ENCODE measurements around the gene OCSTAMP. TPM values are rescaled to one million over a fixed set of nuclear protein-coding genes. Genes with fewer than 3 reads are reported as not detected.
A peak's percentile ranks its signal among the peaks of the same experiment; 100 is the strongest.

Gene OCSTAMP
- total and polyA plus RNA-seq, 7 experiments from 2014 or later = not detected

DNA sequence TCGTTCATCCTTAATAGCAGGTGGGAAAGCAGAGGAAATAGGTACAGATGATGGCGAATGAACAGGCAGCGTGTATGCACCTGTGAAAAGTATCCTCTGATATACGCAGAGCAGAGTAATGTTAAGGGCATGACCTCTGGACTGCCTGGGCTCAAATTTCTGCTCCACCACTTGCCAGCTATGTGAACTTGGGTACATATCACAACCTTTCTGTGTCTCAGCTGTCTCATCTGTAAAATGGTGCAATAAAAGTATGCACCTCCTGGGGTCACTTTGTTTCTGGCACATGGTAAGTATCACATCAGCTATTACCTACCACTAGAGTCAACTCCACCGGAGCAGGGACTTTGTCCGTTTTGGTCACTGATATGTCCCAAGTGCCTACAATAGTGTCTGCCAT lies 2.5 kb downstream of the OCSTAMP start:
- CTCF ChIA-PET = no interaction called here
- no peak overlapping the region for H3K27ac ChIP-seq (ENCODE audit: low read depth, low read length)
- no peaks in the 10 kb centered on the region for H3K27me3 ChIP-seq (ENCODE audit: control insufficient read depth in 2 of 2, insufficient read depth in 2 of 2, low read length in 2 of 2)
- peaks cover 5 to 50% (median 8%) of the 10 kb centered on the region in 7 donors for H3K4me1 Mint-ChIP-seq
- no peaks in the 10 kb centered on the region for H3K36me3 ChIP-seq (ENCODE audit: control insufficient read depth in 2 of 3, insufficient read depth in 3 of 3, low read length in 3 of 3)
- POLR2A ChIA-PET = no interaction called here
- H3K36me3 Mint-ChIP-seq = no peaks in the 10 kb centered on the region
- H3K4me1 ChIP-seq (ENCODE audit: control insufficient read depth in 2 of 2, insufficient read depth in 2 of 2, low read length in 2 of 2) = peaks cover 5 to 28% of the 10 kb centered on the region in 2 donors
- intact Hi-C loops (cut with micrococcal nuclease) = no loop called here
- H3K4me3 ChIP-seq (ENCODE audit: low read length) = no peak overlapping the region
- no peak for ATAC-seq
- H3K27ac Mint-ChIP-seq = no peak overlapping the region
- peaks cover 0 to 2% (median 0%) of the 10 kb centered on the region in 11 donors for H3K9me3 Mint-ChIP-seq
- DNase-seq = no peak
- H3K4me3 Mint-ChIP-seq = no peak overlapping the region
- peaks cover 0 to 8% (median 0%) of the 10 kb centered on the region in 5 donors for H3K27me3 Mint-ChIP-seq
- H3K9me3 ChIP-seq (ENCODE audit: control insufficient read depth in 2 of 3, low read length in 3 of 3) = no peaks in the 10 kb centered on the region

DNA sequence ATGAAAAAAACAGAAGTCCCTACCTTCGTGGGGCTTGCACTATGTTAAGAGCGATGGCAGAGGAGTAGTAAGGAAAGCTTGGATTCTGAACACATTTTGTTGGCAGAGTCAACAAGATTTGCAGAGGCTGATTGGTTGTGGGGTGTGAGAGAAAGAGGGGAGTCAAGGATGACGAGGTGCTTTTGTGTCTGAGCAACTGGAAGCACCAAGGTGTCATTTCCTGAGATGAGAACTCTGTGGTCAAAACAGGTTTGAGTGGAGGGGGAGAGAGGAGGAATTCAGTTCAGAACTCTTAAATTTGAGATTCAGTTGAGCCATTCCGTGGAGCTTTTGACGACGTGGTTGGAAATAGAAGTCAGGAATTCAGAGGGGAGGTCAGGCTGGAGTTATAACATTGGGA lies 3.5 kb downstream of the OCSTAMP start:
- peaks cover 0 to 8% (median 0%) of the 10 kb centered on the region in 5 donors for H3K27me3 Mint-ChIP-seq
- no peak overlapping the region for H3K4me3 Mint-ChIP-seq
- Histone ChIP-seq H3K4me3 (ENCODE audit: low read length) (no peak overlapping the region), H3K27me3 (ENCODE audit: control insufficient read depth in 2 of 2, insufficient read depth in 2 of 2, low read length in 2 of 2) (no peaks in the 10 kb centered on the region), H3K27ac (ENCODE audit: low read depth, low read length) (no peak overlapping the region), H3K9me3 (ENCODE audit: control insufficient read depth in 2 of 3, low read length in 3 of 3) (no peaks in the 10 kb centered on the region), H3K4me1 (ENCODE audit: control insufficient read depth in 2 of 2, insufficient read depth in 2 of 2, low read length in 2 of 2) (peaks cover 0 to 18% of the 10 kb centered on the region in 2 donors), H3K36me3 (ENCODE audit: control insufficient read depth in 2 of 3, insufficient read depth in 3 of 3, low read length in 3 of 3) (no peaks in the 10 kb centered on the region)
- intact Hi-C loops (cut with micrococcal nuclease) = no loop called here
- DNase-seq = no peak
- ChIA-PET CTCF (no interaction called here), POLR2A (no interaction called here)
- H3K9me3 Mint-ChIP-seq = peaks cover 0 to 2% (median 0%) of the 10 kb centered on the region in 11 donors
- no peaks in the 10 kb centered on the region for H3K36me3 Mint-ChIP-seq
- H3K27ac Mint-ChIP-seq = no peak overlapping the region
- H3K4me1 Mint-ChIP-seq = peaks cover 0 to 42% (median 0%) of the 10 kb centered on the region in 7 donors
- ATAC-seq = no peak

DNA sequence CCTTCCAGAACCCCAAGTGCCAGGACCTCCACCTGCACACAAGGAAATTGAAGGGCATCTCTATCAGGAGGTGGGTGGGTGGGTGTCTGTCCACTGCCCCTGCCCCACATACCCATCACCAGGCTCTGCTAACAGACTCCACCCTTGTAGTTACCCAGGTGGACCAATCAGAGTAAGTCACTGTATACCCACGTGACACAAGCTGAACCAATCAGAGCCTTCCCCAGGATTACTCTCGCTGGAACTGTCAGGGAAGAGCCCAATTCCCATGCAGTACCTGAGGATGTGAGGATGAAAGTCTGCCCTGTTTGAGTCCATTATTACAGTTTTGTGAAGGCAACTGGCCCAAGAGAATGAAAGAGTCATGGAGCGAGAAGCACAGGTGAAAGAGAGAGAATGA lies 4.2 kb downstream of the OCSTAMP start:
- H3K36me3 ChIP-seq (ENCODE audit: control insufficient read depth in 2 of 3, insufficient read depth in 3 of 3, low read length in 3 of 3) = no peaks in the 10 kb centered on the region
- H3K36me3 Mint-ChIP-seq = no peaks in the 10 kb centered on the region
- H3K4me1 ChIP-seq (ENCODE audit: control insufficient read depth in 2 of 2, insufficient read depth in 2 of 2, low read length in 2 of 2) = peaks cover 0 to 17% of the 10 kb centered on the region in 2 donors
- ChIA-PET CTCF (no interaction called here), POLR2A (no interaction called here)
- H3K4me3 ChIP-seq (ENCODE audit: low read length) = no peak overlapping the region
- no peaks in the 10 kb centered on the region for H3K27me3 ChIP-seq (ENCODE audit: control insufficient read depth in 2 of 2, insufficient read depth in 2 of 2, low read length in 2 of 2)
- intact Hi-C loops (cut with micrococcal nuclease) = no loop called here
- H3K27ac Mint-ChIP-seq = peak overlapping the region in 1 of 9 donors; percentile 14
- H3K9me3 ChIP-seq (ENCODE audit: control insufficient read depth in 2 of 3, low read length in 3 of 3) = no peaks in the 10 kb centered on the region
- no peak overlapping the region for H3K4me3 Mint-ChIP-seq
- ATAC-seq (no peak), DNase-seq (no peak)
- peaks cover 0 to 2% (median 0%) of the 10 kb centered on the region in 11 donors for H3K9me3 Mint-ChIP-seq
- peaks cover 0 to 8% (median 0%) of the 10 kb centered on the region in 5 donors for H3K27me3 Mint-ChIP-seq
- H3K27ac ChIP-seq (ENCODE audit: low read depth, low read length) = no peak overlapping the region
- peaks cover 0 to 36% (median 0%) of the 10 kb centered on the region in 7 donors for H3K4me1 Mint-ChIP-seq

DNA sequence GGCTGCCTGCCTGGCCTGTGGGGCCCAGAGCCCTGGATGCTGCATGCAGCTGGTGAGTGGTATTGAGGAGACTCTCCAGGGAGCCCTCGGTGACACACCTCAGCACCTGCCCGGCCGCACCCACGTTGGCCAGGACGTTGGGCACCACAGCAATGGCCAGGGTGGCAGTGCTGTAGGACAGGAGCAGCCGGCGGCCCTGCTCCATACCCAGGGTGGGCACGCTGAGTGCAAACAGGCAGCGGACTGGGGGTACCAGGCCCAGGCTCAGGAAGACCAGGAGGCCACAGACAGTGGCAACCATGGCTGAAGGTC lies 4.7 kb downstream of the OCSTAMP start:
- ChIA-PET CTCF (no interaction called here), POLR2A (no interaction called here)
- H3K27ac Mint-ChIP-seq = peak overlapping the region in 1 of 9 donors; percentile 14

DNA sequence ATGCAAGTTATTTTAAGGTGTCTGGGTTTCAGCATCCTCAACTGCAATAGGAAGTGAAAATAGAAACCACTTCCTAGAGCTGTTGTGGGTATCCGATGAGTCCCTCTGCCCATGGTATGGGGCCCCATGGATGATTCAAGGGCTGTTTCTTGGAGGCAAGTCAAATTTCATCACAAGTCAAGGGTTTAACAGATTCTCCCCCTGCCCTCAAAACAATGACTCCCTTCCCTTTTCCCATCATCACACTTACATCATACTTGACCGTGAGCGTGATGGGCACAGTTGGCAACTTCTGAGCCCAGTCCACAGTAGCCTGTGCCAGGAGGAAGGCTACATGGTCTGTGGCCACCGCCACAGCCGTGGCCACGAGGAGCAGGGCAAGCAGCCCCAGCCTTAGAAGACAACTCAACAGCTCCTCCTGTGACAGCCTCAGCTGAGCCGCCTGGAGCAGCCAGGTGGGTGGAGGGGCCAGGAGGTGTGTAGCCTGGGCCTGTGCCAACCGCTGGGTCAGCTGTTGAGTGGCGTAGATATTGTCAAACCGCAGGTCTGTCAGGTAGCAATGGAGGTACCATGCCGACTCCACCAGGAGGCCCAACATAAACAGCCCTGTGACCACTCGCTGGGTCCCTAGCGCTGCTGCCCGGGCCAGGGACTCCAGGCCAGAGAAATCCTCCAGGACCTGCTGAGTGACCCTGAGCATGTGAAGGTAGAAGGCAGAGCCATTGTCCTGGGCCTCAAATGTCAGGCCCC lies 5.2 kb downstream of the OCSTAMP start:
- ChIA-PET POLR2A (no interaction called here), CTCF (no interaction called here)
- Histone ChIP-seq H3K4me3 (ENCODE audit: low read length) (no peak overlapping the region), H3K4me1 (ENCODE audit: control insufficient read depth in 2 of 2, insufficient read depth in 2 of 2, low read length in 2 of 2) (peaks cover 0 to 17% of the 10 kb centered on the region in 2 donors), H3K36me3 (ENCODE audit: control insufficient read depth in 2 of 3, insufficient read depth in 3 of 3, low read length in 3 of 3) (no peaks in the 10 kb centered on the region), H3K9me3 (ENCODE audit: control insufficient read depth in 2 of 3, low read length in 3 of 3) (no peaks in the 10 kb centered on the region), H3K27ac (ENCODE audit: low read depth, low read length) (no peak overlapping the region), H3K27me3 (ENCODE audit: control insufficient read depth in 2 of 2, insufficient read depth in 2 of 2, low read length in 2 of 2) (no peaks in the 10 kb centered on the region)
- H3K4me1 Mint-ChIP-seq = peaks cover 0 to 27% (median 0%) of the 10 kb centered on the region in 7 donors
- H3K27me3 Mint-ChIP-seq = peaks cover 0 to 8% (median 0%) of the 10 kb centered on the region in 5 donors
- no peaks in the 10 kb centered on the region for H3K9me3 Mint-ChIP-seq
- peak overlapping the region in 1 of 9 donors; percentile 88 for H3K27ac Mint-ChIP-seq
- DNase-seq = peak in 1 of 9 donors; percentile 49
- peak overlapping the region in 1 of 10 donors; percentile 77 for H3K4me3 Mint-ChIP-seq
- H3K36me3 Mint-ChIP-seq = no peaks in the 10 kb centered on the region
- intact Hi-C loops (cut with micrococcal nuclease) = loop anchor here in 1 of 2 donors (1.0 to 2.0 kb wide), 3 partner anchors 8 to 136 kb away; no protein-coding TSS in a partner anchor
- peak; percentile 91 for ATAC-seq

More for the DNA sequence above, 4.7 kb downstream of the OCSTAMP start:
- no peak overlapping the region for H3K4me3 Mint-ChIP-seq
- no peak for DNase-seq
- Histone ChIP-seq H3K4me1 (ENCODE audit: control insufficient read depth in 2 of 2, insufficient read depth in 2 of 2, low read length in 2 of 2) (peaks cover 0 to 17% of the 10 kb centered on the region in 2 donors), H3K27ac (ENCODE audit: low read depth, low read length) (no peak overlapping the region), H3K9me3 (ENCODE audit: control insufficient read depth in 2 of 3, low read length in 3 of 3) (no peaks in the 10 kb centered on the region), H3K4me3 (ENCODE audit: low read length) (no peak overlapping the region), H3K36me3 (ENCODE audit: control insufficient read depth in 2 of 3, insufficient read depth in 3 of 3, low read length in 3 of 3) (no peaks in the 10 kb centered on the region), H3K27me3 (ENCODE audit: control insufficient read depth in 2 of 2, insufficient read depth in 2 of 2, low read length in 2 of 2) (no peaks in the 10 kb centered on the region)
- intact Hi-C loops (cut with micrococcal nuclease) = loop anchor here in 1 of 2 donors (1.0 to 2.0 kb wide), 3 partner anchors 8 to 136 kb away; no protein-coding TSS in a partner anchor
- peaks cover 0 to 31% (median 0%) of the 10 kb centered on the region in 7 donors for H3K4me1 Mint-ChIP-seq
- peaks cover 0 to 2% (median 0%) of the 10 kb centered on the region in 11 donors for H3K9me3 Mint-ChIP-seq
- no peak for ATAC-seq
- peaks cover 0 to 8% (median 0%) of the 10 kb centered on the region in 5 donors for H3K27me3 Mint-ChIP-seq
- no peaks in the 10 kb centered on the region for H3K36me3 Mint-ChIP-seq

DNA sequence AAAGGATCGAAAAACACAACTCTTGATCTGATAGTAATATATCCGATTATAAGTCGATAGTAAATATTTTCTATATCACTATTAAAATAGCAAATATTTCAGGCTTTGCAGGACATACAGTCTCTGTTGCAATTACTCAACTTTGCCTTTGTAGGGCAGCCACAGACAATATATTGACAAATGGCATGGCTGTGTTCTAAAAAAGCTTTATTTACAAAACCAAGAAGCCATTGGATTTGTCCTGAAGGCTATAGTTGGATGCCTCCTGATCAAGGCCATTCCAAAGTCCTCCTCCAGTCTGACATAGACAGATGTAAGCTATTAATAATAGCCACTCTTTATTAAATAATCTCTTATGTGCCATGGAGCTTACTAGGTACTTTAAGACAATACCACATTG lies 5.9 kb downstream of the OCSTAMP start:
- no peak for ATAC-seq
- peaks cover 0 to 8% (median 0%) of the 10 kb centered on the region in 5 donors for H3K27me3 Mint-ChIP-seq
- Histone ChIP-seq H3K36me3 (ENCODE audit: control insufficient read depth in 2 of 3, insufficient read depth in 3 of 3, low read length in 3 of 3) (no peaks in the 10 kb centered on the region), H3K27ac (ENCODE audit: low read depth, low read length) (no peak overlapping the region), H3K27me3 (ENCODE audit: control insufficient read depth in 2 of 2, insufficient read depth in 2 of 2, low read length in 2 of 2) (no peaks in the 10 kb centered on the region), H3K4me1 (ENCODE audit: control insufficient read depth in 2 of 2, insufficient read depth in 2 of 2, low read length in 2 of 2) (peaks cover 0 to 17% of the 10 kb centered on the region in 2 donors), H3K9me3 (ENCODE audit: control insufficient read depth in 2 of 3, low read length in 3 of 3) (no peaks in the 10 kb centered on the region), H3K4me3 (ENCODE audit: low read length) (no peak overlapping the region)
- CTCF ChIA-PET = no interaction called here
- peak overlapping the region in 1 of 10 donors; percentile 77 for H3K4me3 Mint-ChIP-seq
- H3K27ac Mint-ChIP-seq = no peak overlapping the region
- H3K9me3 Mint-ChIP-seq = no peaks in the 10 kb centered on the region
- POLR2A ChIA-PET = no interaction called here
- no peaks in the 10 kb centered on the region for H3K36me3 Mint-ChIP-seq
- intact Hi-C loops (cut with micrococcal nuclease) = loop anchor here in 1 of 2 donors (2.0 kb wide), 1 partner anchor 18 kb away; no protein-coding TSS in a partner anchor
- DNase-seq = no peak
- peaks cover 0 to 25% (median 0%) of the 10 kb centered on the region in 7 donors for H3K4me1 Mint-ChIP-seq

DNA sequence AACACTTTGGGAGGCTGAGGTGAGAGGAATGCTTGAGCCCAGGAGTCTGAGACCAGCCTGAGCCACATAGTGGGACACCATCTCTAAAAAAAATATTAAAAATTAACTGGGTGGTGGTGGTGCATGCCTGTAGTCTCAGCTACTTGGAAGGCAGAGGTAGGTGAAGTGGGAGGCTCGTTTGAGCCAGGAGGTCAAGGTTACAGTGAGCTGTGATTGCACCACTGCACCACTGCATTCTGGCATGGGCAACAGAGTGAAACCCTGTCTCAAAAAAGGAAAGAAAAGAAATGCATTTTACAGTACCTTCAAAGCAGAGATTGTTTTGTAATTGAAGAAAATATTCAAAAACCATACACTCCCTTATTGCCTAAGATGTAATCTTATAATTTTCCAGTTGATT lies 6.5 kb downstream of the OCSTAMP start:
- ChIA-PET POLR2A (no interaction called here), CTCF (no interaction called here)
- no peaks in the 10 kb centered on the region for H3K36me3 ChIP-seq (ENCODE audit: control insufficient read depth in 2 of 3, insufficient read depth in 3 of 3, low read length in 3 of 3)
- peaks cover 0 to 17% of the 10 kb centered on the region in 2 donors for H3K4me1 ChIP-seq (ENCODE audit: control insufficient read depth in 2 of 2, insufficient read depth in 2 of 2, low read length in 2 of 2)
- Mint-ChIP-seq H3K27ac (no peak overlapping the region), H3K27me3 (peaks cover 0 to 8% (median 5%) of the 10 kb centered on the region in 5 donors), H3K9me3 (no peaks in the 10 kb centered on the region), H3K4me3 (no peak overlapping the region), H3K4me1 (peaks cover 0 to 25% (median 0%) of the 10 kb centered on the region in 7 donors), H3K36me3 (no peaks in the 10 kb centered on the region)
- no peak for ATAC-seq
- H3K27ac ChIP-seq (ENCODE audit: low read depth, low read length) = no peak overlapping the region
- no peaks in the 10 kb centered on the region for H3K9me3 ChIP-seq (ENCODE audit: control insufficient read depth in 2 of 3, low read length in 3 of 3)
- no peak overlapping the region for H3K4me3 ChIP-seq (ENCODE audit: low read length)
- intact Hi-C loops (cut with micrococcal nuclease) = loop anchor here in 1 of 2 donors (2.0 kb wide), 1 partner anchor 19 kb away; no protein-coding TSS in a partner anchor
- no peak for DNase-seq
- H3K27me3 ChIP-seq (ENCODE audit: control insufficient read depth in 2 of 2, insufficient read depth in 2 of 2, low read length in 2 of 2) = no peaks in the 10 kb centered on the region
